ENCODE results near the gene PTN.

PTN gene

GRCh38 chr7:137343281-137343841 lies at the start of gene PTN:
TSS of gene PTN (minus strand) at chr7:137343733. CDS start at chr7:137254973, 88,760 bp downstream.
- TF ChIP-seq GATA3 (IDR thresholded peaks at IDR 0.05; ENCODE audit: low read depth, low read length) (no peak), GATA2 (IDR thresholded peaks at IDR 0.05; ENCODE audit: low read depth, low read length) (no peak)

GRCh38 chr7:137390076-137390475 lies 46.5 kb upstream of the PTN start:
- TF ChIP-seq GATA2 (IDR thresholded peaks at IDR 0.05; ENCODE audit: low read depth, low read length) = no peak
- no peak for TF ChIP-seq GATA3 (IDR thresholded peaks at IDR 0.05; ENCODE audit: low read depth, low read length)

- TF ChIP-seq GATA2 (IDR thresholded peaks at IDR 0.05; ENCODE audit: low read depth, low read length) (no peak), GATA3 (IDR thresholded peaks at IDR 0.05; ENCODE audit: low read depth, low read length) (no peak)
These were observed 45.4 kb upstream of the PTN start for GRCh38 chr7:137388916-137389315.

GRCh38 chr7:137386966-137387365 lies 43.4 kb upstream of the PTN start:
- TF ChIP-seq GATA3 (IDR thresholded peaks at IDR 0.05; ENCODE audit: low read depth, low read length) (no peak), GATA2 (IDR thresholded peaks at IDR 0.05; ENCODE audit: low read depth, low read length) (no peak)

GRCh38 chr7:137381045-137381444 lies 37.5 kb upstream of the PTN start:
- no peak for TF ChIP-seq GATA3 (IDR thresholded peaks at IDR 0.05; ENCODE audit: low read depth, low read length)
- TF ChIP-seq GATA2 (IDR thresholded peaks at IDR 0.05; ENCODE audit: low read depth, low read length) = no peak

DNA sequence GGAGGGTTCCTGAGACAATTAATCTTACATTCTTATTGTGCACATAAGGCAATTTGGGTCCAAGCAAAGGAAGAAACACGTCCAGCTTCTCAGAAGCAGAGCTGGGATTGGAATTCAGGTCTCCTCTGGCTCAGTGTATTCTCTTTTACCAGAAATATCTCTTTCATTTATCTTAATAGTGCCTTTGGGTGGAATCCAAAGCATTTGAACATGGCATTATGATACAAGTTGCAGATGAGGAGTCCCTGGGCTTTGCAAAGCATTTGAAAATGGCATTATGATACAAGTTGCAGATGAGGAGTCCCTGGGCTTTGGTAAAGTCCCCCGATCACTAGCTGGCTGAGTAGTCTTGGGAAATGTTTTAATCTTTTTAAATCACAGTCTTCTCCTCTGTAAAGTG lies 30.0 kb upstream of the PTN start:
- TF ChIP-seq GATA3 (IDR thresholded peaks at IDR 0.05; ENCODE audit: low read depth, low read length) = no peak
- no peak for TF ChIP-seq GATA2 (IDR thresholded peaks at IDR 0.05; ENCODE audit: low read depth, low read length)

DNA sequence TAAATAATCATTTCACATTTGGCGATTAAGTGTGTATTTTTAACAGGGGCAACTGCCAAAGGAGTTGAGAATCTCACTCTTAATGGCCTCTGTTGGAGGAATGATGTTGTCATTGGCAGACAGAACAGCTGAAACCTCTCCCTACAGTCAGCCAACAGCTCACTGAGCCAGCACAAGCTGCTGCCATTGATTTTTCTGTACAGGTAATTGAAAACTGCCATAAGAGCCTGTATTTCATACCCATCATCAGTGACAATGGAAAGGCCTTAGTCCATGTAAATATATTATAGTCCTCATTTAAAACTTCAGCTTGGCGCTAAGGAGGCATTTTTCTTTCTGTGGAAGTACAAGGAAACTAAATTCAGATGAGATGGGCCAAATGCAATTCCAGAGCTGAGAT lies 28.1 kb upstream of the PTN start:
- TF ChIP-seq GATA3 (IDR thresholded peaks at IDR 0.05; ENCODE audit: low read depth, low read length) (no peak), GATA2 (IDR thresholded peaks at IDR 0.05; ENCODE audit: low read depth, low read length) (no peak)

DNA sequence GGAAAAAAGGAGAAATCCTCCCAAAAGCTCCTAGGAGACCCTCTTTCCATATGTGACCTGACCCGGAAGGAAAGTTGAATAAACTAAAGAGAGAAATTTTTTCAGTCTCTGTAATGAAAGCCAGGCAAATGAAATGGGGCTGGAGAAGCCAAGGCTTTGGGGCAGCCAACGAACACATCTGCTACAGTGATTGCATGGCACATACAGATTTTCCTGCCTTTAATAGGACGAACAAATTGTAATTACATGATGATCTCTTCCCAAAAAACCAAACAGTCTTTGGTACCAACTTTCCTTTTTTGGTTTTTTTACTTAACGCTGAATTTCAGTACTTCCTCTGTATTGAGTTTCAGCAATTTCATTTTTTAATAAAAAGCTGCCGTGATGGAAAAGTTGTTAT lies 23.5 kb upstream of the PTN start:
- TF ChIP-seq GATA2 (IDR thresholded peaks at IDR 0.05; ENCODE audit: low read depth, low read length) (no peak), GATA3 (IDR thresholded peaks at IDR 0.05; ENCODE audit: low read depth, low read length) (no peak)

DNA sequence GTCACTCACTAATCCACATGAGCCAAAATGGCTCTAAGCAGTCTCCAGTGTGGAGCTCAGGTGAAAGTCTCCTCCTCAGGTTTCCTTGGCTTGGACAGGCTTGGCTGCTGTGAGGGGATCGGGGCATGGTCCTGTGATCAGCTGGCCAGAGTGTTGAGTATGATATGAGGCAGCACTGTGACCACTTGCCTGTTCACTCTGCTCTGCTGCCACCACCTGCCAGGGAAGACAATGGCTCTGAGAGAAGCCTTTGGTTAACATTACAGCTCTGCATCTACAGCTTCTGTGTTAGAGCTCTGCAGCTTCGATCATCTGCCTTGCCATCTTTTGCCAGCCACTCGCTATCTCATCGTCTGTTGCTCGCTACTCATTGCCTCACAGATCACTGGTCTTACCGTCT lies 20.1 kb upstream of the PTN start:
- no peak for TF ChIP-seq GATA3 (IDR thresholded peaks at IDR 0.05; ENCODE audit: low read depth, low read length)
- no peak for TF ChIP-seq GATA2 (IDR thresholded peaks at IDR 0.05; ENCODE audit: low read depth, low read length)

- TF ChIP-seq GATA2 (IDR thresholded peaks at IDR 0.05; ENCODE audit: low read depth, low read length) (no peak), GATA3 (IDR thresholded peaks at IDR 0.05; ENCODE audit: low read depth, low read length) (no peak)
These were observed 16.6 kb upstream of the PTN start for GRCh38 chr7:137360087-137360679.

- TF ChIP-seq GATA2 (IDR thresholded peaks at IDR 0.05; ENCODE audit: low read depth, low read length) = no peak
These were observed 11.4 kb upstream of the PTN start for GRCh38 chr7:137354961-137355360.

GRCh38 chr7:137354396-137354795 lies 10.9 kb upstream of the PTN start:
- TF ChIP-seq GATA2 (IDR thresholded peaks at IDR 0.05; ENCODE audit: low read depth, low read length) (no peak), GATA3 (IDR thresholded peaks at IDR 0.05; ENCODE audit: low read depth, low read length) (no peak)

DNA sequence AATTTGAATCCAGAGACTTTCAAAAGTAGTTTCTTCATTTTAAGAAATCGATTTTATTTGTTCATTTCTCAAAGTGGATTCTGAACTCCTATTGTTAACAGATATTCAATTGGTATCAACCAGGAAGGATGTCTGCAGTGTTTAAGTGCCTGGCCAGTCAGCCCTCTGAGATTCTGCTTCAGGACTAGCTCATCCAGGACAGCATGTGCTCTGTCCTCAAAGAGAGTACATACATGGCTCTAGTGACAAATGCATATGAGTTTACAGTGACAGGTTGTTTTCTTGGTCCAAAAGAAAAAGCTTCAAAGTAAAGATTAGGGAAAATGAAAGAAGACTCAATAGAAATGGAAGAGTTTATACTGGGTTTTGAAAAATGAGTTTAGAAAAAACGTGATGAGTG lies 8.4 kb upstream of the PTN start:
- no peak for TF ChIP-seq GATA2 (IDR thresholded peaks at IDR 0.05; ENCODE audit: low read depth, low read length)
- no peak for TF ChIP-seq GATA3 (IDR thresholded peaks at IDR 0.05; ENCODE audit: low read depth, low read length)

DNA sequence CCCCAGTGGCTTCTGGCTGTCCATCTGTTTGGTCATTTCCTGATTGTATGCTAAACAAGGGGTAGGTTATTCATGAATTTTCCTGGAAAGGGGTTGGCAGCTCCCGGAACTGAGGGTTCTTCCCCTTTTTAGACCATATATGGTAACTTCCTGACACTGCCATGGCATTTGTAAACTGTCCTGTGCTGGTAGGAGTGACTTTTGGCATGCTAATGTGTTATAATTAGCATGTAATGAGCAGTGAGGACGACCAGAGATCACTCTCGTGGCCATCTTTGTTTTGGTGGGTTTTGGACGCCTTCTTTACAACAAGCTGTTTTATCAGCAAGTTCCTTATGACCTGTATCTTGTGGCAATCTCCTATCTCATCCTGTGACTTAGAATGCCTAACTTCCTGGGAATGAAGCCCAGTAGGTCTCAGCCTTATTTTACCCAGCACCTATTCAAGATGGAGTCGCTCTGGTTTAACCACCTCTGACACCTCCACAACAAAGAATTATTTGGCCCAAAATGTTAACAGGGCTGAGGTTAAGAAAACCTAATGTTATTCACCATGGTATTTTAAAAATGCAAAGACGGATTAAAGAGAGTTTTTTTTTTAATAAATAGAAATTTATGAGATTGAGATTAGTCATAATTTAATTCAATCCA lies 2.4 kb upstream of the PTN start:
- no peak for TF ChIP-seq GATA2 (IDR thresholded peaks at IDR 0.05; ENCODE audit: low read depth, low read length)
- no peak for TF ChIP-seq GATA3 (IDR thresholded peaks at IDR 0.05; ENCODE audit: low read depth, low read length)

DNA sequence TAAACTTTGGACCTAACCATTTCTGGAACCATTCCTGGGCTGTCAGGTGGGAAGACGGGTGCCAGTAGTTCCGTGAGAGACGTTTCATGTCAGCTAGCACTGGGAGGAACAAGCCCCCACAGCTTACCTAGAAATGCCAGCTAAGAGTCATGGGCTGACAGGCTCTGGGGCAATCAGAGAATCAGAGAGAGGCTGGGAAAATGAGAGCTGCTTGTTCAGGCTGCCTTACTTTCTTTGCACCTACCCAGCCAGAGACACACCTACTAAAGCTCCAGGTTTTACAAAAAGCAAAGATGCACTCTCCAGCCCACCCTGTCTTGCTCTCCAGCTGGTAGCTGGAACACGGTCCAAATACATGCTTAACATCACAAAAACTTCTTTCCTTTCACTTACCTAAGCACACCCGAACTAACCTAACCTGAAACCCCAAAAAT lies 688 bp downstream of the PTN start:
- no peak for TF ChIP-seq GATA3 (IDR thresholded peaks at IDR 0.05; ENCODE audit: low read depth, low read length)
- no peak for TF ChIP-seq GATA2 (IDR thresholded peaks at IDR 0.05; ENCODE audit: low read depth, low read length)
